Endothelial cell of umbilical vein (primary cell): ENCODE results near the gene KSR1.

Experiments used
- GATA2 ChIP-seq: IDR thresholded peaks from 2 replicates; pipeline ENCODE4 v1.7.0; 2011; ENCODE audit warnings: low read depth, mild to moderate bottlenecking, moderate library complexity, mixed read lengths, low read length; ENCODE audit not compliant: insufficient read length, insufficient read depth
- JUN ChIP-seq: IDR thresholded peaks from 2 replicates; pipeline ENCODE4 v1.6.1; 2011; ENCODE audit warnings: borderline replicate concordance, low read depth; ENCODE audit not compliant: insufficient read length, insufficient read depth
- MAX ChIP-seq: IDR thresholded peaks from 2 replicates; pipeline ENCODE4 v1.6.1; 2011; ENCODE audit not compliant: insufficient read depth, insufficient read length
- MYC ChIP-seq: IDR thresholded peaks from one replicate; pipeline ENCODE4 v1.6.1; 2011; ENCODE audit warnings: mild to moderate bottlenecking, low read depth, low read length
- POLR2A ChIP-seq: IDR thresholded peaks from 2 replicates; pipeline ENCODE4 v1.6.1; 2012; ENCODE audit warnings: low read depth, mild to moderate bottlenecking, control low read depth, low read length
- POLR2AphosphoS5 ChIP-seq: IDR thresholded peaks from 2 replicates; pipeline ENCODE4 v1.6.1; 2012; ENCODE audit warnings: low read depth, mild to moderate bottlenecking, control low read depth, low read length, moderate library complexity; ENCODE audit not compliant: insufficient read depth
- TF ChIP-seq, protein P1 (sequence below), 2 donors: IDR thresholded peaks; 1 replicate in 1 of 2; 2 replicates in 1 of 2; pipeline ENCODE4 v1.5.1; 2011; ENCODE audit warnings: low read length in 2 of 2, mild to moderate bottlenecking in 2 of 2, moderate library complexity in 2 of 2, control low read depth in 1 of 2, inconsistent platforms in 1 of 2, low read depth in 1 of 2; ENCODE audit not compliant: insufficient read depth in 1 of 2; ENCODE audit errors: extremely low read depth in 1 of 2

DNA sequence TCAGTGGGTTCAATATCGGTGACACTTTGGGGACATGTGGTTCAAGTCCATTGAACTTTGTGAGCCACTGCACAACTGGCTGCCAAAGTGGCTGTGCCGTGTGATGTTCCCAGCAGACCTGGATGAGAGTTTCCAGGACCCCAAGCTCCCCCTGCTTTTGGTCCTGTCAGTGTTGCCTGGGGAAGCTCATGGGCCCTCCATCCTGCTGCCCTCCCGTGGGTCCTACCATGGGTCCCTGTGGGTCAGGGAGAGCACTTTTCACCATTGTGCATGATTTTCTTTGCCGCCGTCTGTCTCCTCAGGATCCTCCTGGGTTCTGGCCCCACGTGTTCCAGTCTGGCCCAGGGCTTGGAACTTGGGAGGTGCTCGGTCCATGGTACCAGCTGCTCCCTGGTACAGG, 212.9 kb downstream of the KSR1 start:
- TF ChIP-seq GATA2 (no peak), MAX (no peak), MYC (no peak), POLR2AphosphoS5 (no peak), POLR2A (no peak), JUN (no peak)
- TF ChIP-seq, protein P1, sequence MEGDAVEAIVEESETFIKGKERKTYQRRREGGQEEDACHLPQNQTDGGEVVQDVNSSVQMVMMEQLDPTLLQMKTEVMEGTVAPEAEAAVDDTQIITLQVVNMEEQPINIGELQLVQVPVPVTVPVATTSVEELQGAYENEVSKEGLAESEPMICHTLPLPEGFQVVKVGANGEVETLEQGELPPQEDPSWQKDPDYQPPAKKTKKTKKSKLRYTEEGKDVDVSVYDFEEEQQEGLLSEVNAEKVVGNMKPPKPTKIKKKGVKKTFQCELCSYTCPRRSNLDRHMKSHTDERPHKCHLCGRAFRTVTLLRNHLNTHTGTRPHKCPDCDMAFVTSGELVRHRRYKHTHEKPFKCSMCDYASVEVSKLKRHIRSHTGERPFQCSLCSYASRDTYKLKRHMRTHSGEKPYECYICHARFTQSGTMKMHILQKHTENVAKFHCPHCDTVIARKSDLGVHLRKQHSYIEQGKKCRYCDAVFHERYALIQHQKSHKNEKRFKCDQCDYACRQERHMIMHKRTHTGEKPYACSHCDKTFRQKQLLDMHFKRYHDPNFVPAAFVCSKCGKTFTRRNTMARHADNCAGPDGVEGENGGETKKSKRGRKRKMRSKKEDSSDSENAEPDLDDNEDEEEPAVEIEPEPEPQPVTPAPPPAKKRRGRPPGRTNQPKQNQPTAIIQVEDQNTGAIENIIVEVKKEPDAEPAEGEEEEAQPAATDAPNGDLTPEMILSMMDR (IDR thresholded peaks at IDR 0.05; ENCODE audit: extremely low read depth in 1 of 2, insufficient read depth in 1 of 2, low read depth in 1 of 2, low read length in 2 of 2): no peak
